A549 (cell line): ENCODE results near the gene NLRC3.

Experiments used
- MAFK ChIP-seq: fragments of 450-650 bp; IDR thresholded peaks from 2 replicates; pipeline ENCODE4 v1.6.1; 2014; ENCODE audit not compliant: partially characterized antibody
- TF ChIP-seq, protein P1 (sequence below): fragments of >200 bp; sonication (Bioruptor Twin); formaldehyde crosslinking; IDR thresholded peaks from 3 replicates; pipeline ENCODE4 v1.5.1; 2016

DNA sequence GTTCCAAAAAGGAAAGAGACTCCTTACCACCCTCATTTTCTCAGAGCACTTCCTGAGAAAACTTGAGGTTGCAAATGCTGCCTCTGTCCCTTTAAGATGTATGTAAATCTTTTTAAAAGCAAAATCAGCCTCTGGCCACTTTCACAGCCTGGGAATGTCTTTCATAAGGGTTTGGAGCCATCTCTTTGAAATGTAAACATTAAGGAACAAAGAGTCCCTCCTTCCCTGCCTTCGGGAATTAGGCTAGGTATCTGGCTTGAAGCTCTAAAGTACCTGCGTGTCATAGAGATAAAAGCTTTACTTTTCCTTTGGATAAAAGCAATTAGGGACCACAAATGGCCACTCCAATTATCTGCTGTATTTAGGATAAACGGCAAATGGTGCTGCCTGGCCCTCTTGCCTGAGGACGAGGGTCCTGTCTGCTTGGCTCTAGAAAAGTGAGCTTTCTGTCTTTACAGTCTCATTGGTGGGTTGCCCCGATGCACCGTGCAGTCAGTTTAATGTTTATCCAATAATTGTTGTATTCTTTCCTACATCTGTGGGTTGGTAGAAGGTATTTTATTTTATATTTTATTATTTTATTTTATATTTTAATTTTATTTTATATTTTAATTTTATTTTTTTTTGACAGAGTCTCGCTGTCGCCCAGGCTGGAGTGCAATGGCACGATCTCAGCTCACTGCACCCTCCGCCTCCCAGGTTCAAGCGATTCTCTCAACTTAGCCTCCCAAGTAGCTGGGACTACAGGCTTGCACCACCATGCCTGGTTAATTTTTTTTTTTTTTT is 23.9 kb downstream of the NLRC3 start:
- TF ChIP-seq, protein P1, sequence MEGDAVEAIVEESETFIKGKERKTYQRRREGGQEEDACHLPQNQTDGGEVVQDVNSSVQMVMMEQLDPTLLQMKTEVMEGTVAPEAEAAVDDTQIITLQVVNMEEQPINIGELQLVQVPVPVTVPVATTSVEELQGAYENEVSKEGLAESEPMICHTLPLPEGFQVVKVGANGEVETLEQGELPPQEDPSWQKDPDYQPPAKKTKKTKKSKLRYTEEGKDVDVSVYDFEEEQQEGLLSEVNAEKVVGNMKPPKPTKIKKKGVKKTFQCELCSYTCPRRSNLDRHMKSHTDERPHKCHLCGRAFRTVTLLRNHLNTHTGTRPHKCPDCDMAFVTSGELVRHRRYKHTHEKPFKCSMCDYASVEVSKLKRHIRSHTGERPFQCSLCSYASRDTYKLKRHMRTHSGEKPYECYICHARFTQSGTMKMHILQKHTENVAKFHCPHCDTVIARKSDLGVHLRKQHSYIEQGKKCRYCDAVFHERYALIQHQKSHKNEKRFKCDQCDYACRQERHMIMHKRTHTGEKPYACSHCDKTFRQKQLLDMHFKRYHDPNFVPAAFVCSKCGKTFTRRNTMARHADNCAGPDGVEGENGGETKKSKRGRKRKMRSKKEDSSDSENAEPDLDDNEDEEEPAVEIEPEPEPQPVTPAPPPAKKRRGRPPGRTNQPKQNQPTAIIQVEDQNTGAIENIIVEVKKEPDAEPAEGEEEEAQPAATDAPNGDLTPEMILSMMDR, result no peak
- TF ChIP-seq MAFK, result no peak
